Stimulated activated effector memory CD8-positive, alpha-beta T cell treated with anti-CD3 and anti-CD28 coated beads, Interleukin-12 subunit alpha, Interleukin-12 subunit beta, amount 100 ng/mL, for 72 hours (primary cell): Measurements from ENCODE around the gene VILL.
A peak's percentile ranks its signal among the peaks of the same experiment; 100 is the strongest.
"Not testable (repeated sequence)": the region's sequence is repeated elsewhere in the genome, so short reads cannot be mapped to it uniquely, and the experiment has no call there.

Experiments
- ATAC-seq: fragments of 150-1000 bp; cut with Tn5 transposase; 2 replicates; pipeline ENCODE4 v1.10.0; 2021
- DNase-seq, 2 donors: peaks; one replicate each; pipeline ENCODE4 v3.0.0; 2021 to 2022; ENCODE audit warnings: low spot score in 2 of 2
- H3K27ac Mint-ChIP-seq: one replicate; pipeline ENCODE4 v1.8.0; 2022; ENCODE audit warnings: mild to moderate bottlenecking, mixed read lengths
- H3K36me3 Mint-ChIP-seq: one replicate; pipeline ENCODE4 v1.8.0; 2022; ENCODE audit warnings: mild to moderate bottlenecking, mixed read lengths
- H3K4me1 Mint-ChIP-seq: one replicate; pipeline ENCODE4 v1.8.0; 2022; ENCODE audit warnings: mixed read lengths
- H3K4me3 Mint-ChIP-seq: one replicate; pipeline ENCODE4 v1.8.0; 2022; ENCODE audit warnings: mild to moderate bottlenecking, mixed read lengths
- H3K9me3 Mint-ChIP-seq: one replicate; pipeline ENCODE4 v1.8.0; 2022; ENCODE audit warnings: mixed read lengths

The VILL gene

DNA sequence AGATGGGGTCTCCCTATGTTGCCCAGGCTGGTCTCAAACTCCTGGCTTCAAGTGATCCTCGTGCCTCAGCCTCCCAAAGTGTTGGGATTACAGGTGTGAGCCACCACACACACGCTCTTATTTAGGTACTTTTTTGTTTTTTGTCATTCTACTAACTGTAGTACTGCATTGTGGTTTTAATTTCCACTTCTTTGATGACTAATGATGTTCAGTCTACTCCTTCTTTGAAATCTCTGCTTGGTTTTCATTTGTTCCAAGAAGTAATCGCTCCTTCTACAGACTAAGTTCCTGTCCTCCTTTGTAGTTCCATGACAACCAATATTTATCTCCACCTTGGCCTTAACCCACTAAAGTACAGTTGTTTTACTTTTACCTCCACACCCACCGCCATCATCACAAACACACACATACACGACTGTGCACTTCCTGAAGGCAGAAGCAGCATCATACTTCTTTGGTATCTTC, 47.9 kb downstream of the VILL start:
- peak overlapping the region; percentile 95 for H3K27ac Mint-ChIP-seq
- ATAC-seq (peak; percentile 82), DNase-seq (no peak)
- peaks cover 44% of the 10 kb centered on the region for H3K4me1 Mint-ChIP-seq
- peaks cover 23% of the 10 kb centered on the region for H3K36me3 Mint-ChIP-seq
- H3K9me3 Mint-ChIP-seq = peaks cover 7% of the 10 kb centered on the region
- H3K4me3 Mint-ChIP-seq = peak overlapping the region; percentile 63

DNA sequence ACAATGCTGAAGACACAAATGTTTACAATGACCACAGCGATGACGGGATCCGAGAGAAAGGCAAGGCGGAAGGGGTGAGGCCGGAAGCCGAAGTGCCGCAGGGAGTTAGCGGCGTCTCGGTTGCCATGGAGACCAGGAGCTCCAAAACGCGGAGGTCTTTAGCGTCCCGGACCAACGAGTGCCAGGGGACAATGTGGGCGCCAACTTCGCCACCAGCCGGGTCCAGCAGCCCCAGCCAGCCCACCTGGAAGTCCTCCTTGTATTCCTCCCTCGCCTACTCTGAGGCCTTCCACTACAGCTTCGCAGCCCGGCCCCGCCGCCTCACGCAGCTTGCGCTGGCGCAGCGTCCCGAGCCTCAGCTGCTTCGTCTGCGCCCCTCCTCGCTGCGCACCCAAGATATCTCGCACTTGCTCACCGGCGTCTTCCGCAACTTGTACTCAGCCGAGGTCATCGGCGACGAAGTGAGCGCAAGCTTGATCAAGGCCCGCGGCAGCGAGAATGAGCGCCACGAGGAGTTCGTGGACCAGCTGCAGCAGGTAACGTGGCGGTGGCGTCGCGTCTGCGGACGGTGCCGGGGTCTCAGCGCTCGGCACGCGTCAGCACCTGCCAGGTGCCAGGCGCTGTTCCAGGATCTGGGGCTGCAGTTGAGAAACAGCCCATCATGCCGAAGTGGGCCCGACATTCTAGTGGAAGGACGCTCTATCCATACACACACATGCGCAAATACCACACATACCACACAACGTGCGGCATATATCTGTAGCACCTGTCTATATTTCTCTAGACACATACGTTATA, 48.7 kb downstream of the VILL start, which contains the start of gene DLEC1:
Gene DLEC1 (plus strand): TSS at position 108 of the 798 bp plus-strand sequence. CDS start 18 bp downstream, at position 126.
- H3K4me1 Mint-ChIP-seq = peaks cover 41% of the 10 kb centered on the region
- peak within 1 kb of the TSS; percentile 63 for H3K4me3 Mint-ChIP-seq
- DNase-seq (peak; percentile 67 to 92), ATAC-seq (peak; percentile 87)
- peaks cover 7% of the 10 kb centered on the region for H3K9me3 Mint-ChIP-seq
- peak within 1 kb of the TSS; percentile 95 for H3K27ac Mint-ChIP-seq
- H3K36me3 Mint-ChIP-seq = peaks cover 23% of the 10 kb centered on the region

DNA sequence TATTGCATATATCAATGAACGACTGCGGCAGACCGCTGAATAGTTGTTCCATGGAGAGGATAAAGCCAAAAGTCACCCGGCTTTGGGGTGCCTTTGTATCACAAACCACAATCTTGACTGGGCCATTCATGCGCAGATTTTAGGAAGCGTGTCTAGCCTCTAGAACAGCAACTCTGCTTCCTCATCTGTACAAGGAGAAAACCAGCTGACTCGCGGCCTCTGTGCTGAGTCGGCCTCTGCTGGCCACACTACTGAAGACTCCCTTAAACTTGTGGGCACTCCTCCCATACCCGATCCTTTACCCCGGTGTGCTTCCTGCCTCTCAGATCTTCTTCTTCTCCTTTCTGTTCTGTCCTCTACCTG, 49.3 kb downstream of the VILL start:
- Mint-ChIP-seq H3K27ac (peak overlapping the region; percentile 95), H3K9me3 (peaks cover 7% of the 10 kb centered on the region), H3K4me3 (peak overlapping the region; percentile 63), H3K36me3 (peaks cover 23% of the 10 kb centered on the region), H3K4me1 (peaks cover 41% of the 10 kb centered on the region)
- DNase-seq = no peak
- peak; percentile 44 for ATAC-seq

DNA sequence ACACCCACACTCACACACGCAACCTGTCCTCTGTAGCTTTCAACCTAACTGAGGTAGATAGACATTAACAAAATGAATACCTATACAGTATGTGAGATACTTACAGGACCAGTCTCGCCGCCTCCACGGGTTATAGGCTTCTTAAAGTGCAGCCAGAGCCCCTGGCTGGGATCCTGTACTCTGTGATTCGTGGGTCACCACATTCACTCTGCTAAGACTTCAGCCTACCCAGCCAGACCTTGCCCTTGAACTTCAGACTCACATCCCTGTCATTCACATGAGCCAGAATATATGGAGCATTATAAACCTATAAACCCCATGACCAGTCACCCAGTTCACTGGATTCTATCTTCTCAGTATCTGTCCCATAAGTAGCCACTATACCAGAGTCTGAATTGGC, 49.8 kb downstream of the VILL start:
- Mint-ChIP-seq H3K4me1 (peaks cover 41% of the 10 kb centered on the region), H3K4me3 (peak overlapping the region; percentile 63), H3K27ac (peak overlapping the region; percentile 95), H3K36me3 (peaks cover 23% of the 10 kb centered on the region), H3K9me3 (peaks cover 7% of the 10 kb centered on the region)
- no peak for ATAC-seq
- DNase-seq = no peak

DNA sequence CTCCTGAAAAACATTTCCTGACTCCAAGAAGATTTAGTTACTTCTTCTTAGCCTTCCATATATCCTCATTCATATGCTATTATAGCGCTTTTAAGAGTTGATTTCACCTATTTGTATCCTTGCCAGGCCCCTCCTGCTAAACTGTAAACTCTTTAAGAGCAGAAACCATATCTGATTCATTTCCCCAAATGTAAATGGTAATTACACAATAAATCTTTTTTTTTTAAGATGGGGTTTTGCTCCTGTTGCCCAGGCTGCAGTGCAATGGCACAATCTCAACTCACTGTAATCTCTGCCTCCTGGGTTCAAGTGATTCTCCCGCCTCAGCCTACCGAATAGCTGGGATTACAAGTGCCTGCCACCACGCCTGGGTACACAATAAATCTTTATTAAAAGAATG, 52.9 kb downstream of the VILL start:
- Mint-ChIP-seq H3K4me1 (peaks cover 20% of the 10 kb centered on the region), H3K9me3 (peaks cover under 1% of the 10 kb centered on the region), H3K4me3 (no peak overlapping the region), H3K36me3 (peaks cover 8% of the 10 kb centered on the region), H3K27ac (no peak overlapping the region)
- ATAC-seq (no peak), DNase-seq (no peak)

DNA sequence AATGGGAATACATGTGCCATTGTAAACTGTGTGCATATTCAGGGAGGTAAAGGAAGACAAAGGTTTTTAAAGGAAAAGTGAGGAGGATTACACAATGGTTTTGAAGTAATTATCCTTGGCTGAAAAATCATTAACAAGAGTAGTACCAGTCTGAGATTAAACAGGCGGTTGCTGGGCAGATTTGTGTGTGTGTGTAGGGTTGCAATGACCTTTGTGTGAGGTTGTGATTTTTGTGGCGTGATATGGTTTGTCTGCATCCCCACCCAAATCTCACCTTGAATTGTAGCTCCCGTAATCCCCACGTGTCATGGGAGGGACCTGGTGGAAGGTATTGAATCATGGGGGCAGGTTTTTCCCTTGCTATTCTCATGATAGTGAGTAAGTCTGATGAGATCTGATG, 55.4 kb downstream of the VILL start:
- H3K27ac Mint-ChIP-seq = no peak overlapping the region
- no peaks in the 10 kb centered on the region for H3K4me1 Mint-ChIP-seq
- DNase-seq = no peak
- H3K4me3 Mint-ChIP-seq = no peak overlapping the region
- H3K9me3 Mint-ChIP-seq = no peaks in the 10 kb centered on the region
- H3K36me3 Mint-ChIP-seq = no peaks in the 10 kb centered on the region
- no peak for ATAC-seq

DNA sequence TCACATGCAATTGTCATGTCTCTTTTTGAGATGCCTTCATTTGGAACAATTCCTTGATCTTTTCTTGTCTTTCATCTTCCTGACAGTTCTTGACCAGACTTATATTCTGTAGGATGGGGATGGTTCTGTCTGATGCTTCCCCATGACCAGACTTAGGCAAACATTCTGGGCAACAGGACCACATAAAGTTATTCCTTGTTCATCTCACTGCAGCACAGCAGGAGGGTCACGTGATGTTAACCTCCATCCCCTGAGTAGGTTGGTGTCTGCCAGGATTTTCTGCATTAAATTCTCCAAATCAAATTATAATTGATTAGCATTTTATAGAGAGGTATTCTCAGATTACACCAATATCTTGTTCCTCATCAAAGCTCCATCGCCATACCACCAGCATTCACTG, 56.2 kb downstream of the VILL start:
- DNase-seq = no peak
- no peak for ATAC-seq
- H3K4me3 Mint-ChIP-seq = no peak overlapping the region
- no peaks in the 10 kb centered on the region for H3K4me1 Mint-ChIP-seq
- H3K36me3 Mint-ChIP-seq = peaks cover 5% of the 10 kb centered on the region
- H3K9me3 Mint-ChIP-seq = no peaks in the 10 kb centered on the region
- no peak overlapping the region for H3K27ac Mint-ChIP-seq

DNA sequence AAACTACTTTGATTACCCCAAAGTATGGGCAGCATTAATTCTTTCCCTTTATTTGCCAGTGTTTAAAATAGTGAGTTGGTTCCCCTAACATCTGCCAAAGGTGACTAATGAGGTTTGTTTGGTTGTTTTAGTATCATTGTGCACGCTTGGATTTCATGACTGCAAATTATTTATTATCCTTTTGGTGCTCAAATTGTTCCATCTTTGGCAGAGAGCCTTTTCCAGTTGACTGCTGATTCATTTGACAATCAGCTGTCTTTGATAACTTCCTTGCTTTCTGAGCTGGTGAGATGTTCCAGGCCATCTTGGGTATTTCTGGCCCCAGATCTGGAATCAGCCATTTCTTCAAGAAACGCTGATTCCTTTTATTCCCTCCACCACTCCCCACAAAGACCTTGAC, 57.3 kb downstream of the VILL start:
- Mint-ChIP-seq H3K4me3 (no peak overlapping the region), H3K36me3 (peaks cover 8% of the 10 kb centered on the region), H3K4me1 (no peaks in the 10 kb centered on the region), H3K9me3 (no peaks in the 10 kb centered on the region), H3K27ac (no peak overlapping the region)
- DNase-seq (no peak), ATAC-seq (no peak)

DNA sequence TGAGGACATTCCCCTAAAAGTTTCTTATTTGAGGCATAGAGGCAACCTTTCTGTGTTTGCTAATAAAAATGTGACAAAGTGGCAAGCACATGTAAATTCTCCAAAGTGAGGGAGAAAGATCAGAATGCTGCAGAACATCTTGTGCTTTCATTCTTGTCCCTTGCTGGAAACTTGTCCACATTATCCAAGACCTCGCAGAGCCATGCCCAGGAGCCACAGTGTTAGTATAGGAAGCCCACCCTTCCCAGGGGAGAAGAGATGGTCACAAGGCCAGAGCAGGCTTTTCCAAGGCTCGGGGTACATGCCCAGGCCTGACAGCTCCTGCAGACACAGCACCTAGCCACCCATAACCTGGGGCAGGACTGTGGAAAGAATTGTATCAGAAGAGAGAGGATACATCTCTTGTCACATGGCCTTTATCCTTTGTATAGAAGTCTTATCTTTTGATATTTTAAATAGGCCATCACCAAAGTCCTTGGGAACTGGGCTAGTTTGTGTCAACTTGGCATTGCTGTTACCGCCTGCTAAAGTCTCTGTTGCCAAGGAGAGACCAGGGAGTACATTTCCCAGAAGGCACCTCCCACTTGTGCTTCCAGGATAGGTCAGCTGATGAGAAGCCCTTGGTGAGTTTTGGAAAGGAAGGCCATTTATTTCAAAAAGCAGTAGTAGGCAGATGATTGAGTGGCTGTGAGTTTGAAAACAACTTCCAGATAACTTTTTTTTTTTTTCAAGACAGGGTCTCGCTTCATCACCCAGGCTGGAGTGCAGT, 59.0 kb downstream of the VILL start:
- no peak overlapping the region for H3K4me3 Mint-ChIP-seq
- no peaks in the 10 kb centered on the region for H3K9me3 Mint-ChIP-seq
- peak overlapping the region; percentile 3 for H3K27ac Mint-ChIP-seq
- H3K36me3 Mint-ChIP-seq = peaks cover 8% of the 10 kb centered on the region
- no peak for DNase-seq
- ATAC-seq = no peak
- no peaks in the 10 kb centered on the region for H3K4me1 Mint-ChIP-seq

DNA sequence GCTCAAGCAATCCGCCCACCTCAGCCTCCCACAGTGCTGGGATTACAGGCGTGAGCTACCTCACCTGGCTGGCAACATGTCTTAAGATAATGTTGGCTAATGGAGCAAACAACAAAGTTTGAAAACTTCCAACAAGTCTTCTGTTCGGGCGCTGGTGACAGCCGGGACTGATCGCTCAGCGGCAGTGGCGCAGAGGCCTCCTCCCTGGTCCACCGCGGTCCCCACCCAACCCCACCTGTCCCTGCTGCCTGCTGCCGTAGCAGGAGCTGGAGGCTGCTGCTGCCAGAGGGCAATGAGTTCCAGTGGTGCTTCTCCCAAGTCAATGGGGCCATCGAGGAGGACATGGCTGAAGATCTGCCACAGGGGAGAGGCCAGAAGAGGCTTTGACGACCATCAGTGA, 60.5 kb downstream of the VILL start:
- no peaks in the 10 kb centered on the region for H3K9me3 Mint-ChIP-seq
- H3K27ac Mint-ChIP-seq = no peak overlapping the region
- peaks cover 8% of the 10 kb centered on the region for H3K36me3 Mint-ChIP-seq
- no peak overlapping the region for H3K4me3 Mint-ChIP-seq
- DNase-seq = no peak
- peaks cover 9% of the 10 kb centered on the region for H3K4me1 Mint-ChIP-seq
- no peak for ATAC-seq

DNA sequence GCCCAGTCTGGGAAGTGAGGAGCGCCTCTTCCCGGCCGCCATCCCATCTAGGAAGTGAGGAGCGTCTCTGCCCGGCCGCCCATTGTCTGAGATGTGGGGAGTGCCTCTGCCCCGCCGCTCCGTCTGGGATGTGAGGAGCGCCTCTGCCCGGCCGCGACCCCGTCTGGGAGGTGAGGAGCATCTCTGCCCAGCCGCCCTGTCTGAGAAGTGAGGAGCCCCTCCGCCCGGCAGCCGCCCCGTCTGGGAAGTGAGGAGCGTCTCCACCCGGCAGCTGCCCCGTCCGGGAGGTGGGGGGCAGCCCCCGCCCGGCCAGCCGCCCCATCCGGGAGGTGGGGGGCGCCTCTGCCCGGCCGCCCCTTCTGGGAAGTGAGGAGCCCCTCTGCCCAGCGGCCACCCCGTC, 62.7 kb downstream of the VILL start:
- not testable (repeated sequence) for H3K36me3 Mint-ChIP-seq, ATAC-seq, H3K27ac Mint-ChIP-seq, H3K4me1 Mint-ChIP-seq, H3K4me3 Mint-ChIP-seq, H3K9me3 Mint-ChIP-seq, DNase-seq

DNA sequence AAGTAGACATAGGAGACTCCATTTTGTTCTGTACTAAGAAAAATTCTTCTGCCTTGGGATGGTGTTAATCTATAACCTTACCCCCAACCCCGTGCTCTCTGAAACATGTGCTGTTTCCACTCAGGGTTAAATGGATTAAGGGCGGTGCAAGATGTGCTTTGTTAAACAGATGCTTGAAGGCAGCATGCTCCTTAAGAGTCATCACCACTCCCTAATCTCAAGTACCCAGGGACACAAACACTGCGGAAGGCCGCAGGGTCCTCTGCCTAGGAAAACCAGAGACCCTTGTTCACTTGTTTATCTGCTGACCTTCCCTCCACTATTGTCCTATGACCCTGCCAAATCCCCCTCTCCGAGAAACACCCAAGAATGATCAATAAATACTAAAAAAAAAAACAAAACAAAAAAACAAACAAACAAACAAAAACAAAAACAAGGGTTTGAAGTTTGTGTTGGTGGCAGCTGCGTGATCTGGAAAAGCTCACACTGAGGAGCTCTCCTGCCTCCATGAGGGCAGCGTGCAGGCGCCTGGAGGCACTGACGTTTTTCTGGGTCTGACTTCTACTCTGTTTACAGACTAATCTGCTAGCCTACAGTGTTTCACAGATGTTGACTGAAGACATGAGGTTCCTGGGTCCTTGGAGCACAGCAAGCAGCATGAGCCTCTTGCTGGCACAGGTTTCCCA, 63.4 kb downstream of the VILL start:
- H3K9me3 Mint-ChIP-seq, ATAC-seq, H3K27ac Mint-ChIP-seq, DNase-seq, H3K4me1 Mint-ChIP-seq, H3K36me3 Mint-ChIP-seq, H3K4me3 Mint-ChIP-seq: not testable (repeated sequence)

DNA sequence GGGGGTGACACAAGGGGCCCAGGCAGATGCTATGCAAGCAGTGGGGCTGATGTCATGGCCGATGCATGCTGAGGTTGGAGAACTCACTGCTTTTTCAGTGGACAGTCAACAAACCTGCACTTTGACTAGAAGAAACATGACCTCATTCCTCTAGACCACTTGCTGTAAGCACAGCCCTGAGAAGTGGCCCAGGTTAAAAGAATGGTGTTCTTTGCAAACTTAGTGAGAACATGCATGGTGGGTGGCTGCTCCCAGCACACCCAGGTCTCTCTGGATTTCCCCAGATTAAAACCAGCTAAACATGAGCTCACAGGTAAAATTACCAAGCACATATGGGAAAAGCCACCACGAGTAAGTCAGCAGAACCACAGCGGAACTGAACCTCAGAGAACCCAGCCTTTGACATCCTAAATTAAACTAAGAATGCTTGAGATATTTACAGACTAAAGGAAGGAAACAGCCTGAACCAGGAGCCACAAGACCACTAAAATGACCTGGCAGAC, 64.0 kb downstream of the VILL start:
- no peak for DNase-seq
- Mint-ChIP-seq H3K4me3 (no peak overlapping the region), H3K9me3 (no peaks in the 10 kb centered on the region), H3K4me1 (peaks cover 9% of the 10 kb centered on the region), H3K36me3 (peaks cover 8% of the 10 kb centered on the region), H3K27ac (no peak overlapping the region)
- peak; percentile 82 for ATAC-seq
